Measurements from ENCODE around the gene LYL1.

Gene LYL1

DNA sequence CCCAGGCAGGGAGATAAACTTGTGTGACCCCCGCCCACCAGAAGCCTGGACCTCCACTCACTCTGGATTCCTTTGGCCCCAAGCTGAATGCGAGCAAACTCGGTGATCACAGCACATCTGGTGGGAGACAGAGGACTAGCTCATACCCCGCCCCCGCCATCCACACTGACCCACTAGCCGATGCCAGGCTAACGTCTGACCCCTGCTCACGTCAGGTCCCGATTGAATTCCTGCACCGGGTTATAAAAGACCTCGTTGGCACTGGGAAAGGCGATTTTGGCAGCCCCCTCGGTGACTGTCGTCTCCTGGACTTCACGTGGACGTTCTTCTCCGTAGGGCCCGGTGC is 13.3 kb upstream of the LYL1 start:
- ChIA-PET CTCF (interaction anchor here (0.8 to 2.1 kb wide), 7 partner anchors 11 to 147 kb away, joined by 3 to 7 read pairs (median 4); partner anchors contain the start of genes IER2, LYL1 and STX10), POLR2A (no interaction called here)
- TF ChIP-seq, protein P1, sequence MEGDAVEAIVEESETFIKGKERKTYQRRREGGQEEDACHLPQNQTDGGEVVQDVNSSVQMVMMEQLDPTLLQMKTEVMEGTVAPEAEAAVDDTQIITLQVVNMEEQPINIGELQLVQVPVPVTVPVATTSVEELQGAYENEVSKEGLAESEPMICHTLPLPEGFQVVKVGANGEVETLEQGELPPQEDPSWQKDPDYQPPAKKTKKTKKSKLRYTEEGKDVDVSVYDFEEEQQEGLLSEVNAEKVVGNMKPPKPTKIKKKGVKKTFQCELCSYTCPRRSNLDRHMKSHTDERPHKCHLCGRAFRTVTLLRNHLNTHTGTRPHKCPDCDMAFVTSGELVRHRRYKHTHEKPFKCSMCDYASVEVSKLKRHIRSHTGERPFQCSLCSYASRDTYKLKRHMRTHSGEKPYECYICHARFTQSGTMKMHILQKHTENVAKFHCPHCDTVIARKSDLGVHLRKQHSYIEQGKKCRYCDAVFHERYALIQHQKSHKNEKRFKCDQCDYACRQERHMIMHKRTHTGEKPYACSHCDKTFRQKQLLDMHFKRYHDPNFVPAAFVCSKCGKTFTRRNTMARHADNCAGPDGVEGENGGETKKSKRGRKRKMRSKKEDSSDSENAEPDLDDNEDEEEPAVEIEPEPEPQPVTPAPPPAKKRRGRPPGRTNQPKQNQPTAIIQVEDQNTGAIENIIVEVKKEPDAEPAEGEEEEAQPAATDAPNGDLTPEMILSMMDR (IDR thresholded peaks at IDR 0.05; ENCODE audit: insufficient read depth, low read length, missing control alignments) = no peak
- no peak for DNase-seq (ENCODE audit: low read depth, low spot score)
- peak overlapping the region; percentile 99 for H3K4me3 ChIP-seq (ENCODE audit: low read depth, low read length)

DNA sequence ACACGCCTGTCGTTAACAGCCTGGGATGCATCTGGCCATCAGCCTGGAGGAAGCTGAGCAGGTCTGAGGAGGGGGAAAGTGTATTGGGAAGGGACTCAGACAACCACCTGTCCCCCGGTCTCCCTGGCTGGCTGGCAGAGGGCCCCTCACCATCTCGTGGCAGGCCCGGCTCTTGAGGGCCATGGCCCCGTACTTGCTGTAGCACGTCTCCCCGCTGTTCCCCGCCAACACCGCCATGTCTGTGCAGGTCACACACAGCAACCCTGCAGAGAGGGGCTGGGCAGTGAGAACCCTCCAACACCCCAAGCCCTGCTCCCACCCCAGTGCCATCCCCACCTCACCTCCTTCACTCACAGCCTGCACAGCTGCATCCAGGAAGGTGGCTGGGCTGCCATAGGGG is 9.9 kb upstream of the LYL1 start:
- ChIA-PET POLR2A (no interaction called here), CTCF (no interaction called here)
- TF ChIP-seq, protein P1 (IDR thresholded peaks at IDR 0.05; ENCODE audit: insufficient read depth, low read length, missing control alignments) = no peak
- DNase-seq (ENCODE audit: low read depth, low spot score) = no peak
- H3K4me3 ChIP-seq (ENCODE audit: low read depth, low read length) = no peak overlapping the region

GRCh38 chr19:13110099-13110610 is 7.5 kb upstream of the LYL1 start:
- ChIA-PET CTCF (no interaction called here), POLR2A (no interaction called here)
- TF ChIP-seq, protein P1 (IDR thresholded peaks at IDR 0.05; ENCODE audit: insufficient read depth, low read length, missing control alignments) = no peak
- no peak for DNase-seq (ENCODE audit: low read depth, low spot score)
- H3K4me3 ChIP-seq (ENCODE audit: low read depth, low read length) = no peak overlapping the region

GRCh38 chr19:13109361-13110098 is 6.9 kb upstream of the LYL1 start:
- TF ChIP-seq, protein P1 (IDR thresholded peaks at IDR 0.05; ENCODE audit: insufficient read depth, low read length, missing control alignments) = no peak
- no peak overlapping the region for H3K4me3 ChIP-seq (ENCODE audit: low read depth, low read length)
- ChIA-PET CTCF (interaction anchor here (1.6 to 2.5 kb wide), 2 partner anchors 132 to 144 kb away, joined by 8 to 11 read pairs; no protein-coding TSS in a partner anchor), POLR2A (no interaction called here)
- no peak for DNase-seq (ENCODE audit: low read depth, low spot score)

GRCh38 chr19:13104848-13105711 is 2.4 kb upstream of the LYL1 start:
- no peak for DNase-seq (ENCODE audit: low read depth, low spot score)
- ChIA-PET CTCF (interaction anchor here (0.9 to 8.0 kb wide), 14 partner anchors 8 to 140 kb away, joined by 3 to 94 read pairs (median 5); no protein-coding TSS in a partner anchor), POLR2A (interaction anchor here (0.6 kb wide), 1 partner anchor 82 kb away, joined by 3 read pairs; no protein-coding TSS in a partner anchor)
- TF ChIP-seq, protein P1 (IDR thresholded peaks at IDR 0.05; ENCODE audit: insufficient read depth, low read length, missing control alignments) = no peak
- H3K4me3 ChIP-seq (ENCODE audit: low read depth, low read length) = no peak overlapping the region
